Astrocyte of the spinal cord (primary cell): Measurements from ENCODE around the gene ZCCHC14.
"Not testable (repeated sequence)": the region's sequence is repeated elsewhere in the genome, so short reads cannot be mapped to it uniquely, and the experiment has no call there.

Experiments used
- DNase-seq: peaks from one replicate; pipeline ENCODE4 v3.0.0; 2011; ENCODE audit warnings: low read depth, low spot score
- H3K4me3 ChIP-seq: 2 replicates; pipeline ENCODE4 v1.5.1; 2011; ENCODE audit warnings: low read depth, mild to moderate bottlenecking, low read length, moderate library complexity
- CTCF ChIP-seq: IDR thresholded peaks from 2 replicates; pipeline ENCODE4 v1.5.1; 2012; ENCODE audit warnings: low read depth, mild to moderate bottlenecking, low read length, inconsistent platforms
- in situ Hi-C: cut with HindIII; loops from 2 replicates; pipeline ENCODE4 v1.10.0; 2017; ENCODE audit warnings: low sequenced_read_pairs

The ZCCHC14 gene

GRCh38 chr16:87365021-87365713 is 127.7 kb downstream of the ZCCHC14 start:
- in situ Hi-C loops: no loop called here
- no peak for TF ChIP-seq CTCF
- no peak for DNase-seq
- no peak overlapping the region for H3K4me3 ChIP-seq

- no peak for DNase-seq
- in situ Hi-C loops: no loop called here
- TF ChIP-seq CTCF: no peak
- no peak overlapping the region for H3K4me3 ChIP-seq
These were observed 128.9 kb downstream of the ZCCHC14 start for GRCh38 chr16:87363771-87364455.

- in situ Hi-C loops, DNase-seq, H3K4me3 ChIP-seq: not testable (repeated sequence)
These were observed 129.8 kb downstream of the ZCCHC14 start for GRCh38 chr16:87362828-87363559.

- in situ Hi-C loops: no loop called here
- TF ChIP-seq CTCF: no peak
- no peak overlapping the region for H3K4me3 ChIP-seq
- peak; percentile 52 for DNase-seq
These were observed 130.8 kb downstream of the ZCCHC14 start for GRCh38 chr16:87361916-87362619.

GRCh38 chr16:87360862-87361610 is 131.8 kb downstream of the ZCCHC14 start:
- no peak for TF ChIP-seq CTCF

GRCh38 chr16:87359121-87359520 is 133.7 kb downstream of the ZCCHC14 start:
- H3K4me3 ChIP-seq: no peak overlapping the region
- DNase-seq: no peak
- TF ChIP-seq CTCF: no peak
- in situ Hi-C loops: no loop called here

More at GRCh38 chr16:87360862-87361610, 131.8 kb downstream of the ZCCHC14 start:
- no peak overlapping the region for H3K4me3 ChIP-seq
- no peak for DNase-seq
- in situ Hi-C loops: no loop called here
